Fibroblast of villous mesenchyme (primary cell): ENCODE measurements around the gene WNT7A. TPM values are rescaled to one million over a fixed set of nuclear protein-coding genes. Genes with fewer than 3 reads are reported as not detected.

ENCODE experiments used
- DNase-seq: peaks from one replicate; pipeline ENCODE4 v3.0.0-alpha.2; 2010; ENCODE audit warnings: low read depth
- H3K4me3 ChIP-seq: 2 replicates; pipeline ENCODE4 v1.5.1; 2011; ENCODE audit warnings: low read depth, mild to moderate bottlenecking, low read length
- CTCF ChIP-seq: IDR thresholded peaks from 2 replicates; pipeline ENCODE4 v1.5.1; 2012; ENCODE audit warnings: low read depth, mild to moderate bottlenecking, low read length; ENCODE audit not compliant: insufficient read depth
- total RNA-seq: library from RNA; depleted of rRNA; stranded (reverse); fragments of >200 nt; gene quantifications from 2 replicates; pipeline ENCODE4 v1.2.3, GENCODE V29; 2012

Gene WNT7A
- total RNA-seq, 1 donor = not detected

DNA sequence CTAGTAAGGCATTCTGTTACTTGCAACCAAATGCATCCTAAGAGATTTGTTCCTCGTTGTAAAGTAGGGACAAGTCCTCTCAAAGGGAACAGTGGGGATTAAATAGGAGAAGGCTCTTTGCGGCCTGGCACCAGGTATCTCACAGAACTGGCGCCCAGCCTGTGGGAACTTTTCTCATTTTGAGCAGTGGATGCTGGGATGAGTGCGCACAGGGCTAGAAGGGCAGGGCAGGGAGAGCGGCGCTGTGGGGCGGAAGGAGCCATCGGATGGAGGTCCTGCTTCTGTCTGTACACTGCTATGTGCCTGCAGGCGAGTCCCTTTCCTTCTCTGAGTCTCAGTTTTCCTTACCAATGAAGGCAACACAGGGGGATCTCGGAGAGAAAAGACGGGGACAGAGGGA, 50.6 kb downstream of the WNT7A start:
- no peak for TF ChIP-seq CTCF
- H3K4me3 ChIP-seq = no peak overlapping the region
- no peak for DNase-seq

GRCh38 chr3:13828501-13829265, 51.2 kb downstream of the WNT7A start:
- no peak for TF ChIP-seq CTCF
- H3K4me3 ChIP-seq = no peak overlapping the region
- no peak for DNase-seq

DNA sequence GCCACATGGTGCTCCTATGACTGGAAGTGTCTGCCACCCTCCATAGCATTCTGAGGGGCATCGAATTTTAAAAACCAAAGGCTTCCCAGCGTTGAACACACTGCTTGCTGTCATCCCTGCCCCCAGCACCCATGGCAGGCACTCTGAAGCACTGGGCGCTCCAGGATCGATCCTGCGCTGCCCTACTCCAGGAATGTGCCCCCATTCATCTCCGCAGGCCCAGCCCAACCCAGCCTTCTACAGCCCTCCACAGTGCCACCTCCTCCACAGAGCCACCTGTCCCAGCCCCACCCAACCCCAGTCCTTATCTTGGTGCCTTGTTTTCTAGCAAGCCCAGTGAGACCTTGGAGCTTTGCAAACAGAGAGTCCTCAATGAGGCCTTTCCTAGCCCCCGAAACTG, 52.2 kb downstream of the WNT7A start:
- no peak overlapping the region for H3K4me3 ChIP-seq
- DNase-seq = no peak
- no peak for TF ChIP-seq CTCF

DNA sequence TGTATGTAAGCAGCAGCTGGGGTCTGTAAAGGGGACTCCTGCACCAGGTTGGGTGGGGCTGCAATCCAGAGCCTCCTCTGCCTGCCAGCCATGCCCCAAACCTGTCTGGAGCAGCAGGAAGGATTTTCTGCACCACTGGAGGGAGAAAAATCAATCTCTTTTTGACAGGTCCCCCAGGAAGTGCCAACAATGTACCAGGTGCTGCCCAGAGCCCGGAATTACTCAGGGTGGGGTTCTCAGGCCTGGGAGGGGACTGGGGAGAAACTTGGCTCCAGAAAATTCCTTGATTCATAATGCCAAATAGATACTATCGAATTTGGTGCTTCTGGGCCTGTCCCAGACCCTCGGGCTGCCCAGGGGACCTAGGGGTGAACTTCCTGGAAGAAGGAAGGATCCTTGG, 52.6 kb downstream of the WNT7A start:
- DNase-seq = no peak
- no peak overlapping the region for H3K4me3 ChIP-seq
- no peak for TF ChIP-seq CTCF

DNA sequence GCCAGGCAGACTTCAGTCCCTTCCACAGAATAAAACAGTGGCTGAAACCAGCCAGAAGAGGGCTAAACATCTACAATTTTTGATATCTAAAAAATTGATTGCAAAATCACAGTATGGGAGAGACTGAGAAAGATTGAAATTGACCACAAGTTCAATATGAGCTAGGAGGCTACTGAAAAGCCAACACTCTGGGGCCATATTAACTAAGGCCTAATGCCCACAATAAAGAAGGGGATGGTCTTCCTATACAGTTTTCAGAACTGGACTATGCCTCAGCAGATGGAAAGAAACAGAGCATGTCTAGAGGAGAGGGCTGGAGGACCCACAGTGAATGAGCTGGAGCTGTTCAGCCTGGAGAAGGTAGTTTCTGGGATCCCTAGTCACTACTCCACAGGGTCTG, 53.2 kb downstream of the WNT7A start:
- no peak for DNase-seq
- TF ChIP-seq CTCF = no peak
- H3K4me3 ChIP-seq = no peak overlapping the region

DNA sequence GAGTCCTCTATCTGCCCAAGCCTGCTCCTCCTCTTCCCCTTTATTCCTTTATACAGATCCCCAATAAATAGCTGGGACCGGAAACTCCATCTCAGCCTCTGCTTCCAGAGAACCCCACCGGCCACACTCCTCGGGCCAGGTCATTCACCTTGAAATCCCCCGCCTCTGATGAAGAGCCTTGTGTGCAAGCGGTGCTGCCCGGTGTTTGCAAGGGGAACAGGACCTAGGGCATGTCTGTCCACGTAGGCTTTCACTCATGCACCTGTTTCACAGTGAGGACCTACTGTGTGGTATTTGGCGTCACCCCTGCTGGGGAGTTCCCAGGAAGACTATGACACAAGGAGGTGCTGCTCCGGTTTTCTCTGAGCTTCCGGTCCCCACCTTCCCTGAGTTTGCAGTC, 54.0 kb downstream of the WNT7A start:
- no peak for DNase-seq
- no peak for TF ChIP-seq CTCF

GRCh38 chr3:13825311-13825579, 54.6 kb downstream of the WNT7A start:
- no peak for DNase-seq
- TF ChIP-seq CTCF = no peak
- no peak overlapping the region for H3K4me3 ChIP-seq

More for the DNA sequence above, 54.0 kb downstream of the WNT7A start:
- no peak overlapping the region for H3K4me3 ChIP-seq
